H1 (cell line): Measurements from ENCODE around the gene PRKN. TPM values are rescaled to one million over a fixed set of nuclear protein-coding genes. Genes with fewer than 3 reads are reported as not detected.

Experiments used
- CTCF ChIA-PET: fragments of 300-600 bp; sonication (Branson Sonifier 250); formaldehyde crosslinking; loops from one replicate; lab custom pipeline; 2021; ENCODE audit not compliant: partially characterized antibody; lab: Charles Lee
- POLR2A ChIA-PET: fragments of 300-600 bp; sonication (Branson Sonifier 250); formaldehyde crosslinking; loops from one replicate; lab custom pipeline; 2021; ENCODE audit warnings: inconsistent platforms; ENCODE audit not compliant: partially characterized antibody; lab: Charles Lee
- DNase-seq, 2 experiments: peaks; one replicate each; pipeline versions ENCODE4 v3.0.0 to v3.0.0-alpha.2; 2010 to 2022; ENCODE audit warnings: low spot score in 2 of 2, low read depth in 1 of 2, mixed read lengths in 1 of 2
- FAIRE-seq: peaks from 2 replicates; lab custom pipeline; 2011; peaks lifted over from hg19 to GRCh38; lab: Jason Lieb, UNC
- H2AFZ ChIP-seq: 2 replicates; pipeline ENCODE4 v1.8.1; 2012; ENCODE audit warnings: low read length, inconsistent platforms
- H2AK5ac ChIP-seq: 2 replicates; pipeline ENCODE4 v1.6.1; 2013; ENCODE audit warnings: low read depth, low read length
- H2BK120ac ChIP-seq: replicated peaks from 2 replicates; pipeline ENCODE3; 2013; ENCODE audit warnings: low read depth, low read length, inconsistent platforms
- H2BK12ac ChIP-seq: 2 replicates; pipeline ENCODE4 v1.6.1; 2013; ENCODE audit warnings: low read depth, low read length
- H2BK15ac ChIP-seq: 2 replicates; pipeline ENCODE4 v1.6.1; 2013; ENCODE audit warnings: low read length
- H2BK20ac ChIP-seq: 2 replicates; pipeline ENCODE4 v1.6.1; 2013; ENCODE audit warnings: low read length
- H2BK5ac ChIP-seq: 2 replicates; pipeline ENCODE4 v1.6.1; 2013; ENCODE audit warnings: low read depth, low read length
- H3K14ac ChIP-seq: 2 replicates; pipeline ENCODE4 v1.6.1; 2013; ENCODE audit warnings: inconsistent platforms; ENCODE audit not compliant: insufficient read length
- H3K18ac ChIP-seq: 2 replicates; pipeline ENCODE4 v1.6.1; 2013; ENCODE audit warnings: low read length; ENCODE audit errors: extremely low read depth
- H3K23ac ChIP-seq: 2 replicates; pipeline ENCODE4 v1.6.1; 2013; ENCODE audit warnings: inconsistent platforms; ENCODE audit not compliant: insufficient read length
- H3K23me2 ChIP-seq: 2 replicates; pipeline ENCODE4 v1.6.1; 2013; ENCODE audit warnings: low read depth, low read length
- H3K27ac ChIP-seq: 2 replicates; pipeline ENCODE4 v1.6.1; 2011; ENCODE audit warnings: low read depth, low read length, inconsistent platforms
- H3K27me3 ChIP-seq, 4 experiments: replicated peaks in 1 of 4; 1 replicate in 1 of 4; 2 replicates in 3 of 4; pipeline versions ENCODE4 v1.6.1 to v1.8.1; 2011 to 2013; ENCODE audit warnings: low read length in 3 of 4, mild to moderate bottlenecking in 3 of 4, inconsistent platforms in 2 of 4, mixed read lengths in 2 of 4, moderate library complexity in 1 of 4; ENCODE audit not compliant: control insufficient read depth in 3 of 4, insufficient read depth in 3 of 4; ENCODE audit errors: extremely low read depth in 1 of 4
- H3K36me3 ChIP-seq, 4 experiments: 2 replicates each; pipeline versions ENCODE4 v1.6.1 to v1.8.1; 2011 to 2013; ENCODE audit warnings: mild to moderate bottlenecking in 4 of 4, low read length in 3 of 4, moderate library complexity in 2 of 4, control low read depth in 1 of 4, inconsistent platforms in 1 of 4; ENCODE audit not compliant: insufficient read depth in 4 of 4, control insufficient read depth in 2 of 4
- H3K4ac ChIP-seq: replicated peaks from 2 replicates; pipeline ENCODE3; 2013; ENCODE audit warnings: low read length, low read depth, mixed read lengths, inconsistent platforms; ENCODE audit not compliant: insufficient read length
- H3K4me1 ChIP-seq, 4 experiments: replicated peaks in 1 of 4; 1 replicate in 1 of 4; 2 replicates in 3 of 4; pipeline versions ENCODE4 v1.6.1 to v1.8.1; 2011 to 2013; ENCODE audit warnings: low read length in 3 of 4, inconsistent platforms in 2 of 4, mixed read lengths in 1 of 4; ENCODE audit not compliant: insufficient read depth in 4 of 4, control insufficient read depth in 3 of 4
- H3K4me2 ChIP-seq, 2 experiments: 2 replicates each; pipeline versions ENCODE4 v1.6.1 to v1.8.1; 2011 to 2013; ENCODE audit warnings: low read depth in 2 of 2, low read length in 2 of 2, control low read depth in 1 of 2, inconsistent platforms in 1 of 2, mild to moderate bottlenecking in 1 of 2; ENCODE audit not compliant: insufficient read depth in 1 of 2
- H3K4me3 ChIP-seq, 4 experiments: fragments of 200-600, 300-600 bp in 1 of 4; sonication (generic), shearing (Covaris generic), sonication (Bioruptor Twin) in 1 of 4; 2 replicates each; pipeline versions ENCODE4 v1.5.1 to v1.8.1; 2011 to 2016; ENCODE audit warnings: low read length in 4 of 4, low read depth in 3 of 4, control low read depth in 2 of 4, inconsistent platforms in 2 of 4, mild to moderate bottlenecking in 2 of 4, mixed read lengths in 1 of 4, moderate library complexity in 1 of 4; ENCODE audit not compliant: insufficient read depth in 2 of 4; ENCODE audit errors: extremely low read depth in 1 of 4
- H3K56ac ChIP-seq: replicated peaks from 2 replicates; pipeline ENCODE3; 2013; ENCODE audit warnings: low read depth, mild to moderate bottlenecking, mixed read lengths, low read length, inconsistent platforms; ENCODE audit not compliant: insufficient read length
- H3K79me1 ChIP-seq: 2 replicates; pipeline ENCODE4 v1.6.1; 2013; ENCODE audit warnings: low read depth, low read length, control low read depth
- H3K79me2 ChIP-seq, 2 experiments: 2 replicates each; pipeline versions ENCODE4 v1.6.1 to v1.8.1; 2012 to 2013; ENCODE audit warnings: low read length in 2 of 2, mild to moderate bottlenecking in 2 of 2, inconsistent platforms in 1 of 2; ENCODE audit not compliant: insufficient read depth in 2 of 2, control insufficient read depth in 1 of 2
- H3K9ac ChIP-seq, 4 experiments: replicated peaks in 1 of 4; 1 replicate in 1 of 4; 2 replicates in 3 of 4; pipeline versions ENCODE4 v1.6.1 to v1.8.1; 2011 to 2013; ENCODE audit warnings: low read depth in 3 of 4, low read length in 3 of 4, control low read depth in 2 of 4, mild to moderate bottlenecking in 2 of 4, moderate library complexity in 2 of 4, inconsistent platforms in 1 of 4; ENCODE audit errors: extremely low read depth in 1 of 4
- H3K9me3 ChIP-seq, 2 experiments: 2 replicates each; pipeline versions ENCODE4 v1.6.1 to v1.8.1; 2012 to 2013; ENCODE audit warnings: mild to moderate bottlenecking in 2 of 2, moderate library complexity in 2 of 2, control low read depth in 1 of 2, inconsistent platforms in 1 of 2, low read depth in 1 of 2, low read length in 1 of 2, mixed read lengths in 1 of 2; ENCODE audit not compliant: insufficient read depth in 2 of 2
- H4K20me1 ChIP-seq, 2 experiments: replicated peaks in 1 of 2; 2 replicates each; pipeline versions ENCODE3 to v1.8.1; 2011 to 2013; ENCODE audit warnings: inconsistent platforms in 2 of 2, low read length in 2 of 2, mild to moderate bottlenecking in 1 of 2; ENCODE audit not compliant: insufficient read depth in 2 of 2, control insufficient read depth in 1 of 2
- H4K5ac ChIP-seq: 2 replicates; pipeline ENCODE4 v1.6.1; 2013; ENCODE audit warnings: low read length, low read depth, mixed read lengths, inconsistent platforms; ENCODE audit not compliant: insufficient read length
- H4K8ac ChIP-seq: 2 replicates; pipeline ENCODE4 v1.8.0; 2013; ENCODE audit warnings: mild to moderate bottlenecking, moderate library complexity, low read length, inconsistent platforms; ENCODE audit not compliant: insufficient read depth; ENCODE audit errors: extremely low read depth
- H4K91ac ChIP-seq: replicated peaks from 2 replicates; pipeline ENCODE3; 2013; ENCODE audit warnings: low read length, mixed read lengths, inconsistent platforms; ENCODE audit not compliant: insufficient read length
- BACH1 ChIP-seq: IDR thresholded peaks from 2 replicates; pipeline ENCODE4 v1.6.1; 2012; ENCODE audit warnings: low read length, improper control_type of control experiment
- CBX5 ChIP-seq: fragments of 300-800, 300-1000 bp; sonication (generic); IDR thresholded peaks from 2 replicates; pipeline ENCODE4 v1.7.1; 2016; ENCODE audit warnings: antibody characterized with exemption, low read length, low read depth
- CREB1 ChIP-seq: IDR thresholded peaks from 2 replicates; pipeline ENCODE4 v1.6.1; 2012; ENCODE audit warnings: inconsistent platforms
- EGR1 ChIP-seq: IDR thresholded peaks from 2 replicates; pipeline ENCODE4 v1.6.1; 2011; ENCODE audit warnings: low read depth, low read length, borderline replicate concordance
- EP300 ChIP-seq, 2 experiments: IDR thresholded peaks; 1 replicate in 1 of 2; 2 replicates in 1 of 2; pipeline ENCODE4 v1.6.1; 2011 to 2012; ENCODE audit warnings: low read depth in 2 of 2, low read length in 2 of 2, mild to moderate bottlenecking in 2 of 2, borderline replicate concordance in 1 of 2, inconsistent platforms in 1 of 2, moderate library complexity in 1 of 2
- FOSL1 ChIP-seq: IDR thresholded peaks from 2 replicates; pipeline ENCODE4 v1.6.1; 2011; ENCODE audit warnings: mild to moderate bottlenecking, low read depth, low read length, moderate library complexity; ENCODE audit not compliant: insufficient read depth
- GABPA ChIP-seq: IDR thresholded peaks from 2 replicates; pipeline ENCODE4 v1.6.1; 2011; ENCODE audit warnings: mild to moderate bottlenecking, low read length, moderate library complexity, borderline replicate concordance; ENCODE audit not compliant: insufficient read depth
- KDM5A ChIP-seq: fragments of 200-600 bp; IDR thresholded peaks from 2 replicates; pipeline ENCODE4 v1.7.1; 2012; ENCODE audit warnings: mild to moderate bottlenecking, low read length, inconsistent platforms, mixed read lengths
- POLR2A ChIP-seq, 2 experiments: IDR thresholded peaks; 1 replicate in 1 of 2; 2 replicates in 1 of 2; pipeline ENCODE4 v1.6.1; 2011; ENCODE audit warnings: low read depth in 2 of 2, low read length in 2 of 2, mild to moderate bottlenecking in 2 of 2; ENCODE audit errors: control extremely low read depth in 1 of 2
- POU5F1 ChIP-seq: IDR thresholded peaks from 2 replicates; pipeline ENCODE4 v1.6.1; 2011; ENCODE audit warnings: low read depth, mild to moderate bottlenecking, low read length, moderate library complexity
- RFX5 ChIP-seq: IDR thresholded peaks from 2 replicates; pipeline ENCODE4 v1.6.1; 2011; ENCODE audit warnings: low read depth, low read length, improper control_type of control experiment, borderline replicate concordance
- SAP30 ChIP-seq: fragments of 300-600 bp; sonication (generic); IDR thresholded peaks from 2 replicates; pipeline ENCODE4 v1.7.1; 2012; ENCODE audit warnings: low read length, moderate library complexity, mild to moderate bottlenecking, inconsistent platforms; ENCODE audit not compliant: insufficient read depth, insufficient replicate concordance
- TCF12 ChIP-seq: IDR thresholded peaks from 2 replicates; pipeline ENCODE4 v1.6.1; 2011; ENCODE audit warnings: low read depth, mild to moderate bottlenecking, low read length
- YY1 ChIP-seq: IDR thresholded peaks from 2 replicates; pipeline ENCODE4 v1.6.1; 2011; ENCODE audit warnings: low read depth, mild to moderate bottlenecking, low read length
- WGBS, 2 experiments: shearing (Covaris generic) in 1 of 2; methylation state at CpG; one replicate each; pipeline versions ENCODE4 v1.1.6 to v1.1.7; 2013 to 2015; ENCODE audit warnings: low lambda C conversion rate in 2 of 2, mixed read lengths in 2 of 2, inconsistent platforms in 1 of 2, low coverage in 1 of 2, missing lambda C conversion rate in 1 of 2; ENCODE audit not compliant: insufficient replicate concordance in 2 of 2, insufficient coverage in 1 of 2, insufficient read length in 1 of 2; ENCODE audit errors: extremely low coverage in 1 of 2, missing lambda C conversion rate in 1 of 2; 5-methylcytosine and 5-hydroxymethylcytosine counted together
- polyA plus RNA-seq, 7 experiments: library from polyadenylated mRNA; depleted of rRNA in 3 of 7; stranded (reverse) in 5 of 7; unstranded in 2 of 7; fragments of >200 nt in 5 of 7; fragments of 200-250 nt in 2 of 7; gene quantifications; 1 replicate in 5 of 7; 2 replicates in 1 of 7; 4 replicates in 1 of 7; pipeline versions ENCODE4 v1.2.1 to v1.2.3, GENCODE V29; 2011 to 2013; ENCODE audit warnings: missing spikeins in 2 of 7, mixed read lengths in 2 of 7
- total RNA-seq: library from RNA; stranded (reverse); fragmentation: NEBNext Ultra II Directional; extraction: Animal tissue kit (Norgen Biotek cat#: 25700); gene quantifications from 2 replicates; pipeline ENCODE4 v1.2.1, GENCODE V29; 2021

PRKN gene
- total and polyA plus RNA-seq, 2 of the 8 experiments (the other 6 are each of a cell fraction or from before 2014, with no cell fraction given): 0.13 to 0.29 TPM

DNA sequence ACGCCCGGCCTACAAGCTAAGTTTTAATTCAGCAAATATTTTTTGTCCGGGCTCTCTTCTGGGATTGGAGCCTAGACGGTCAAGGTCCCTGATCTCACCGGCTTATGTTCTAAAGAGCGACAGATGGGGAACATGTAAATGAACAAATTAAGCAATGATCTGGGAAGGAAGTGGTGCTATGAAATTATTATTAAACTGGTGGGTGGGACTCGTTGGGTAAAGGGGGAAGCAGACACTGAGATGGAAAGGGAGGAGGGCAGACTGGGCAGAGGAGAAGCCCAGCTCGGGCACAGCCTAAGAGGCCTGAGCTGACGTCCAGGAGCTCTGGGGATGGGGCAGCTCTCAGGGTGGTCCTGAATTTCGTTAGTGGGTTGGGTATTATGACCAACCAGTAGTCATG, 1371.9 kb downstream of the PRKN start:
- no peak overlapping the region for H4K5ac ChIP-seq
- no peak overlapping the region for H3K23ac ChIP-seq
- no peaks in the 10 kb centered on the region for H3K79me2 ChIP-seq
- H3K4me1 ChIP-seq: no peaks in the 10 kb centered on the region; a peak in 1 of 7 replicates
- H3K36me3 ChIP-seq: no peaks in the 10 kb centered on the region
- 0 out of 2 replicates have a peak overlapping the region, but pooled peaks have one; percentile 10 for H3K27ac ChIP-seq
- no peak overlapping the region for H4K91ac ChIP-seq
- H3K23me2 ChIP-seq: no peaks in the 10 kb centered on the region; the same call in 1 of the 2 replicates
- H2AK5ac ChIP-seq: no peak overlapping the region
- 91% methylated on average over 10 of the region's 10 CpGs; no CpG with 5 or more reads in 1 of the 2 experiments for WGBS, 2 experiments
- FAIRE-seq (no peak), DNase-seq (no peak)
- no peak overlapping the region for H2BK12ac ChIP-seq
- H3K79me1 ChIP-seq: no peaks in the 10 kb centered on the region
- no peak overlapping the region for H3K56ac ChIP-seq
- no peak overlapping the region for H3K4me3 ChIP-seq
- H2BK15ac ChIP-seq: no peak overlapping the region
- no peak overlapping the region for H3K14ac ChIP-seq
- H2AFZ ChIP-seq: no peak overlapping the region
- no peaks in the 10 kb centered on the region for H3K9me3 ChIP-seq
- no peak overlapping the region for H2BK120ac ChIP-seq
- H3K4ac ChIP-seq: no peak overlapping the region
- no peak overlapping the region for H2BK5ac ChIP-seq
- H3K4me2 ChIP-seq: no peak overlapping the region
- H3K27me3 ChIP-seq: no peaks in the 10 kb centered on the region
- H4K20me1 ChIP-seq: no peaks in the 10 kb centered on the region
- ChIA-PET POLR2A (no interaction called here), CTCF (interaction anchor here (0.7 to 4.7 kb wide), 15 partner anchors 11 to 623 kb away, joined by 3 to 113 read pairs (median 4); no protein-coding TSS in a partner anchor)
- no peak overlapping the region for H3K18ac ChIP-seq
- H4K8ac ChIP-seq: no peak overlapping the region
- no peak overlapping the region for H2BK20ac ChIP-seq
- no peak overlapping the region for H3K9ac ChIP-seq
- TF ChIP-seq KDM5A (no peak), SAP30 (no peak), EP300 (IDR thresholded peaks at IDR 0.05; ENCODE audit: borderline replicate concordance in 1 of 2, low read depth in 2 of 2, low read length in 2 of 2) (no peak), TCF12 (no peak), RFX5 (no peak), POLR2A (IDR thresholded peaks at IDR 0.05; ENCODE audit: control extremely low read depth in 1 of 2, low read depth in 2 of 2, low read length in 2 of 2) (no peak), EGR1 (no peak), POU5F1 (no peak), FOSL1 (no peak), BACH1 (no peak), CREB1 (no peak), CBX5 (no peak), GABPA (no peak), YY1 (no peak)
